ENCODE results near the gene OGFR.
A peak's percentile ranks its signal among the peaks of the same experiment; 100 is the strongest.

Gene OGFR

DNA sequence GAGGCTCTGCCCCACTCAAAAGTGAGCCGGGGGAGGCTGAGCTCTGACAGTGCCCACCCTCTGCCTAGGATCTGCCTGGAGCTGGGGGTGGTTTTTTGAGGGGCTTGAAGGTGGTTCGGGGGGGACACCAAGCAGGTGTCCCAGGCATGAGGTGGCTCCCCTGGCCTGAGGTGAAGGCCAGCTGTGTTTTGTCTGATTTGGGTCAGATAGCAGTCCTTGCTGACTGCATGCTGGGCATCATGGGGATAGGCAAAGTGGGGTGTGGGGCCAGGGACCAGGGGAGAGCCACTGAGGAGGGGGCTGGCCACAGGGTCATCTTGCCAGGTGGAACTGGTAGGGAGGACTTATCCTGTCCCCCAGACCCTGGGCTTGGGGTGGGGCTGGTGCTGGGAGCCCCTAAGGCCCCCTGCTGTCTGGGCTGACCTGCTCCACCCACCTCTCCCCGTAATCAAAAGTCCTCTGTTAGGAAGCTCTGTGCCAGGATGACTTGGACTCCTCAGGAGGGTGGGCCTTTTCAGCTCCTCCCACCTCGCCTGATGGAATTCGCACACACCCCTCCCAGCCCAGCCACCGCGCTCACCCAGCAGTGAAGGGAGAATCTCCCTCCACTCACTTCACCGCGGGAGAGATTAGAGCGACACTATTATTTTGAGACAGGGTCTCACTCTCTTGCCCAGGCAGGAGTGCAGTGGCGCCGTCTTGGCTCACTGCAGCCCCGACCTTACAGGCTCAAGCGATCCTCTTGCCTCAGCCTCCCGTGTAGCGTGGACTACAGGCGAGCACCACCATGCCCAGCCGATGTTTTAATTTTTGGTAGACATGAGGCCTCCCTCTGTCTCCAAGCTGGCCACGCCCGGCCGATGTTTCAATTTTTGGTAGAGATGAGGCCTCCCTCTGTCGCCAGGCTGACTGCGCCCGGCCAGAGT is 10.7 kb downstream of the OGFR start:
- DNase-seq (ENCODE audit: low read depth in 2 of 2) = no peak

DNA sequence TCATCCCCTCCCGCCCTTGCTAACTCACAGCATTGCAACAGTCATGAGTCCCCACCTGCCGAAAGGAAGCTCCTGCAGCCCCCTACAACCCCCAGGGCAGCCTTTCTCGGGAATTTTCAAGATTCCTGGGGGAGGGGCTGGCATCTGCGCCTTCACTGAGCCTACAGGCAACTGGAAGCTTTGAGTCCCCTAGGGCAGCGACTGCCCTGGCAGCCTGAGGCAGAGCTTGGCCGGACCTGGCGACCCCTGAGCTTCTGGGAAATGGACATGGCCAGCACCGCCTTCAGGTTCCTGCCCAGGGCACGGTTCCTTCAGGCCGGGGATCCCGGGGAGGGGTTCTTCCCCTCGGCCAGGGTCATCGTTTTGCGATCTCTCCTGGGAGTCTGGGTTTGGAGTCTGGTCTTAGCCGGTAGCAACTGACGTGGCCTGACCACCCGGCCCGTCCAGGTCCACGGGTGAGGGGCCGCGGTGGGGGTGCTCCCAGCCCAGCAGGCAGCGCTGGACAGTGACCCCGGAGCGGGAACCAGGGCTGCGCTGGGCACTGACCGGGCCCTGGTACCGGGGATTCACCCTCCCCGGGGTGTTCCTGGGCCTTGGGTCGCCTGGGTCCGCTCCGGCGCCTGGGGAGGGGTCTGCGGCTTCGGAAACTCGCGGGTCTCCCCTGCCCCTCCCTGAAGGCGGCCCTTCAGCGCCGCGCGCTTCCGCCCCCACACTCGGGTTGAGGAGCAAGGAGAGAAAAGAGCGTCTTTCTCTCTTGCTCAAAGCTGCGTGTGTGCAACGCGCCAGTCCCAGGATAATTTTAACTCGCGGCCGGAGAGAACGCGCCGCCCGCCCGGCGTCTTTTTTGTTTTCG is 11.6 kb downstream of the OGFR start:
- DNase-seq (ENCODE audit: low read depth in 2 of 2) = no peak

- no peak for DNase-seq (ENCODE audit: low read depth in 2 of 2)
These were observed 12.5 kb downstream of the OGFR start, which contains the start of gene COL9A3 for GRCh38 chr20:62816884-62817873. COL9A3 (plus strand) TSS chr20:62817050; CDS start chr20:62817065, 15 bp downstream.

- no peak for DNase-seq (ENCODE audit: low read depth in 2 of 2)
These were observed 13.4 kb downstream of the OGFR start for GRCh38 chr20:62817975-62818591.

DNA sequence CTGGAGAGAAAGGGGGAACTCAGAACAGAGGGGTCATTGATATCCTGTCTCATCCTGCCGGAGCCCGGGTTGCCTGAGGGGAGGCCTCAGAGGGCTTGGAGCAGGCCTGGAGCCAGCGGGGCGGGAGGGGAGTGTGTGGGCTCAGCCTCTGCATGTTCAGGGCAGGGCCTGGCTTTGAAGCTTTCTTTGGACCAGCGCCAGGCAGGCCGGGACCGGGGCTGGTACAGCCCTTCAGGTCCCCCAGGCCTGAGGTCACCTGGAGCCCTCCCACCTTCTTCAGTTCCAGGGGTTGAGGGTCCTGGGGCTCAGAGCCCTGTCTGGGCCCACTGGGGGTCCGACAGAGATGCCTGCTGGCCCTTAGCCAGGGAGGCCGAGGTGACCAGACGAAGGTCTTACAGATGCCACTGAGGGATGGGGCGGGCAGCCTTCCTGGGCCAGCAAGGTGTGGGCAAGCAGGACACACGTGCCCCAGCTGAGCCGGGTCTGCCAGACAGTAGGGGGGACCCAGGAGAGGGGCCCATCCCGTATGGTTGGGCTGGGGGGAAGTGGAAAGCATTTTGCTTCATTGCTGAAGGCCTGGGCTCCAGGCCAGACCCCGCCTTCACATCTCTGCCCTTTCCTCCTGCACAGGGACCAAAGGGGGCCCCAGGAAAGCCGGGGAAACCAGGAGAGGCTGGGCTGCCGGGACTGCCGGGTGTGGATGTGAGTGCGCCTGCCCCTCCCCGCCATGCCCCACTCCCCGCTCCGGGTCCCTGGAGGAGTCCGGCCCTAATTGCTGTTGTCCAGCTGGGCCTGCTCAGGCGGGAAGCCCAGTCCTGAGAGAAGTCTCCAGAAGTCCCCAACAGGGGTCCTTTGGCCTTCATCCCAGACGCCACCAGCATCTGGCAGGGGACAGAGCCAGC is 14.2 kb downstream of the OGFR start:
- DNase-seq (ENCODE audit: low read depth in 2 of 2) = no peak

- DNase-seq (ENCODE audit: low read depth in 2 of 2) = no peak
These were observed 15.0 kb downstream of the OGFR start for GRCh38 chr20:62819494-62820174.

DNA sequence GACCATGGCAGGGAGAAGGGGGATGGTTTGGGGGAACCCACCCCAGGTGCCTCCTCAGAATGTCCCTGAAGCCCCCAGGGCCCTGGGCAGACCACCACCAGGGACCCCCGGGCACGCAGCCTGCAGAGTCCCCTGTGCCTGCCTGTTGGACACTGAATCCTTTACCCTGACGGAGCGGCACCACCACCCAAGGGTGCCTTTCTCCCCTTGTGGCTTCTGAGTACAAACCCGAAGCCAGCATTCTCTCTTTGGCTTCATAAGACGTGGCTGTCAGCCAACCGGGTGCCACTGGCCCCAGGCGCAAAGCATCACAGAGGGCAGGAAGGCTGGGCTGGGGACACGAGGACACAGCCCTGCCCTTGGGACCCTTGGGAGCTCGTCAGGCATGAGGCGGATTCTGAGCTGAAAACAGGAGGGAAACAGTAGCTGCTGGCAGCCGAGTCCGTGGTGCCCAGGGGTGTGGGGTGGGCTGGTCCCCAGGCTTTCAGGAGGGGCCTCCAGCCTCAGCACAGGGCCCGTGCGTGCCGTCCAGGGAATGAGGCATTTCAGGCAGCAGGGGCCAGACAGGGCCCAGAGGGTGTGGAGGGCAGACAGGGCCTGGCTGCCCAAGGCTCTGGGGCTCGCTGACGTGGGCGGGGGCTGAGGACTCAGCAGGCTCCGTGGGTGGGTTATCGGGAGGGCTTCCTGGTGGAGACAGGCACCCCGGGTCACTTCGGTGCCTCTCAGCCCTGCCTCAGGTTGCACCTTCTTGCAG is 15.8 kb downstream of the OGFR start:
- DNase-seq (ENCODE audit: low read depth in 2 of 2) = no peak

DNA sequence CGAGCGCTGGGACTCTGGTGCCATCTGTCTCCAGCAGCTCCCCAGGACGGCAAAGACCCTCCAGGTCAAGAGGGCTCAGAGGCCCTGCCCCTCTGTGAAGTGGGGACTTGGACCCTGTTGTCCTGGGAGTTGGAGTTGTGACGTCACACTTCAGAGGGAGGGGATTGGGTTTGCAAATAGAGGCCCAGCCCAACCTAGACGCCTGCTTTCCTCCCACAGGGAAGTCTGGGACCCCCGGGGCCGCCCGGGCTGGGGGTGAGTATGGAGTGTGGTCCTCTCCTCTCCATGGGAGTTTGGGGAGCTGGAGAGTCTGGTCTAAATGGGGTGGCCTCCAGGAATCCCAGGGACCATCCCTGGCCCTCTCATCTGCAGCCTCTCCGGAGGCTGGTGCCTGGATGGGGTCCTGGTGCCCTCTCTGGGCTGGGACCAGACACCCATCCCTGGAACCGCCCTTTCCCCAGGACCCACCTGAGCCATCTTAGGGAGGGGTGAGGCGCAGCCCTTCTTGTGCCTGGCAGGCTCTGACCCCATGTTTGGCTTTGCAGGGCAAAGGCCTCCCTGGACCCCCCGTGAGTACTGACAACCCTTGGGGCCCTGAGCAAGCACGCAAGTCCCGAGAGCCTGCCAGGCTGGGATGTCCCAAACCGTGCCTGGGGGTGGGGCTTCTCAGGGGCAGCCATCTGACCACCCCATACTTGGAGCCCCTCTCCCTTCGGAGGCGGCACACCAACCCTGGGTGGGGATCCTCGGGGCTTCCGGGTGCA is 16.5 kb downstream of the OGFR start:
- no peak for DNase-seq (ENCODE audit: low read depth in 2 of 2)

DNA sequence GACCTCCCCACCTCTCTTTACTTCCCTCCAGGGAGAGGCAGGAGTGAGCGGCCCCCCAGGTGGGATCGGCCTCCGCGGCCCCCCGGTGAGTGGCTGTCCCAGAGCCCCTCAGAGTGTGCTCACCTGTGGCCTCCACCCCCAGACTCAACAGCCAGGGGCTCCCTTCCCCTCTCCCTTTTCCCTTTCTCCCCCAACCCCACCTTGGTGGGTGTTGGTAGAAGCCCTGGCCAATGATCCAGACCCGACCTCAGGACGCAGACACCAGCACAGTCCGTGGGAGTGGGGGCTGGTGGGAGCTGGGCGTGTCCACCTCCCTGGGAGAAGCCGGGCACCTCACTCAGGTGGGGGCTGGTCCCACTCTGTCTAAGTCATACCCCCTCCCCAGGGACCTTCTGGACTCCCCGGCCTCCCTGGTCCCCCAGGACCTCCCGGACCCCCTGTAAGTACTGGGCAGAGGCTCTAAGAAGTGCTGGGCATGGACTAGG is 17.1 kb downstream of the OGFR start:
- no peak for DNase-seq (ENCODE audit: low read depth in 2 of 2)

DNA sequence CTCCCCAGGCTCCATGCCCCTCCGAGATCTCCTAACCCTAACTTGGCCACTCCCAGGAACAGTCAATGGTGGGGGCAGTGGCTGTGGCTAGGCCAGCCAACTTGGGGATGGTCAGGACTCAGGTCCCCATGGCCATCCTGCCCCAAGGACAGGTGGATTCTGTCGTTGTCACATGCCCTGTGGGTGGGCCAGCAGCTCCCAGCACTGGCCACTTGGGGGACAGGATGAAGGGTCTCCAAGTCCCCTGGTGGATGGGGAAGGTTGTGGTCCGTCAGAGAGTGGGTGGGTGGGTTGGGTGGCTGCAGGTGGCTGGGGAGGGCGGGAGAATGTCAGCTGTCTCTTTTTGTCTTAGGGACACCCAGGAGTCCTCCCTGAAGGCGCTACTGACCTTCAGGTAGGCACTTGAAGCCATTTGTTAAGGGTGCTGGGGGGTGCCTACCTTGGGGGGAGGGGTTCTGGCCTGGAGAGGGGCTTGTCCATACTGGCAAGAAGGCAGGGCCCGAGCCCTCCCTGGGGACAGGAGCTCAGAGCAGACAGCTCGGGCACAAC is 17.7 kb downstream of the OGFR start:
- DNase-seq (ENCODE audit: low read depth in 2 of 2) = no peak

DNA sequence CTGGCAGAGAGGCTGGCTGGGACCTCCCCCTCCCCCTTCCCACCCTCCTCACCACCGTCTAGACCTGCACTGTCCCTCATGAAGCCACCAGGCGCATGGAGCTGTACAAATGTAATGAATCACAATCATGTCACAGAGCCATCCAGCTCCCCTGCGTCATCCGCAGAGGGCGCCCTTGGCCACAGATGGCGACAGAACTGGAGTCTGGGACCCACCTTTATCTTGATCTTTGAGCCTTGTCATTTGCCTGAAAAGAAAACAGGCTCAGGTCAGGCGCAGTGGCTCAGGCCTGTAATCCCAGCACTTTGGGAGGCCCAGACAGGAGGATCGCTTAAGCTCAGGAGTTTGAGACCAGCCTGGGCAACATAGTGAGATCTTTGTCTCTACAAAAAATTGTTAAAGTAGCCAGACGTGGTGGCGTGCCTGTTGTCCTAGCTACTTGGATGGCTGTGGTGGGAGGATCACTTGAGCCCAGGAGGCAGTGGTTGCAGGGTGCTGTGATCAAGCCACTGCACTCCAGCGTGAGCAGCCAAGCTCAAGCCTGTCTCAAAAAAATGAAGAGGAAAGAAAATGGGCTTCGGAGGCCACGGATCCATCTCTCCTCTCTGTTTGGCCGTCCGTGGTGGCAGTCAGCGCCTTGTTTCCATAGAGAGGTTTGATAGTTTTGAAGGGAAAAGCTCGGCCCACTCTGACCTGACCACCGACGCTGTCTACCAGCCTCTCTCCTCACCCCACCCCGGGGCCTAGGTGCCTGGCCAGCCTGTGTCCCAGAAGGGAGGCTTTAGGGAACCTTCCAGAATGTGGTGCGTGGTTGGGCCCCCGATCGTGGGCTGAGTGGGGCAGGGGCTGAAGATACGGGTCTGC is 18.4 kb downstream of the OGFR start:
- no peak for DNase-seq (ENCODE audit: low read depth in 2 of 2)

GRCh38 chr20:62823688-62824475 is 19.2 kb downstream of the OGFR start:
- no peak for DNase-seq (ENCODE audit: low read depth in 2 of 2)

- peak in 1 of 2 donors; percentile 28 for DNase-seq (ENCODE audit: low read depth in 2 of 2)
These were observed 20.1 kb downstream of the OGFR start for GRCh38 chr20:62824476-62825332.

DNA sequence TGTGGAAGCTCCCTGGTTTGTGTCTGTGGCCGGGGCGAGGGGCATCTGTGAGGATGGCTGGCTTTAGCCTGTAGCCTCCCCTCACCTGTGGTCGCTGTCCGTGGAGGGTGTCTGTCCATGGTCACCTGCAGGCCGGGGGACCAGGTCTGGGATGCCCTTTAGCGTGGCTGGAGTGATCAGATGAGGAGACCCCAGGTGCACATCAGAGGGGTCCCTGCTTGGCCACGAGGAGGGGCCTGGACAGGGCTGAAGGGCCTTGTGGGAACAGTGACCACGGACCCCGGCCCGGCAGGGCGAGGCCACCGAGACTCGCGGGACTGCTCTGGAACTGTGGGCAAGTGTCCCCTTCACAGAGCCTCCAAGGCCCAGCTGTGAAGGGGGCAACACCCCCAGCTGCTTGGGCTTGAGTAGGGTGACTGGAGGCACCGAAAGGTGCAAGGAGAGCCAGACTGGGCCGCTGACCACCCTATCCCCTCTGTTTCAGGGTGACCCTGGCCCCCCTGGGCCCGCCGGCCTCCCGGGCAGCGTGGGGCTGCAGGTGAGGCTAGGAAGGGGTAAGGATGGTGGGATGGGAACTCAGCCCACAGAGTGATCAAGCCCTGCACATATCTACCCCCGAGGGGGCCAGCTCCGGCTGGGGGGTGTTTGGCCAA is 20.8 kb downstream of the OGFR start:
- no peak for DNase-seq (ENCODE audit: low read depth in 2 of 2)
